ENCODE data around the gene KMT2E.
A peak's percentile ranks its signal among the peaks of the same experiment; 100 is the strongest.
"Not testable (repeated sequence)": the region's sequence is repeated elsewhere in the genome, so short reads cannot be mapped to it uniquely, and the experiment has no call there.

Gene KMT2E

DNA sequence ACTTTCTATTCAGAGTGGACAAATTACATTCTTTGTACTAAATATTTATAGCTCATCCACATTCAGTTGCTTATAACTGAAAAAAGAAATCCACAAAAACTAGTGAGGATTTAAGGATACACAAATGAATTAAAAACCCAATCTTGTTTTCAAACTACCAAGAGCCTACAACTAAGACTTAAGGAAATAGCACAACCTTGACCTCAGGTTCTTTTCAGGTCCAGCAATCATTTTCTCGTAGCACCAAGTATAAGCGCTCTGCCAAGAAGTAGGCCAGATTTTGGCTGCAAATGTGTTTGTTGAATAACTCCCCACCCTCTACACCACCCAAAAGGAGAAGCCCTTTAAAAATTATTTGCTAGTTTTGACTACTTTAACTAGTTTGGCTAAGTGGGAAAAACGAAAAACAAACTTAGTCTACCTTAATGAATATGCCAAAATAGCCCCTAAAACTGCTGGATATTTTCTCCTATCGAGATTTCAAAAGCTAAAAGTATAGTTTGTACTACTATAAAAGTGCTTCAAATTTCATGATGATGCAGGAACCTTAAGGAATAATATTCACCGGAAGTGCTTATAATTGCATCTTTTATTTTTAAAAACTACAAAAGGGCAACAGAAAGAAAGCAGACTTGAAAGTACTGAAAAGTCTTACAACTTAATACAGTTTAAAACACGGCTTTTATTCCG is 2.7 kb upstream of the KMT2E start:
- no peak for DNase-seq

GRCh38 chr7:105011831-105012502 is 2.0 kb upstream of the KMT2E start:
- DNase-seq = no peak

DNA sequence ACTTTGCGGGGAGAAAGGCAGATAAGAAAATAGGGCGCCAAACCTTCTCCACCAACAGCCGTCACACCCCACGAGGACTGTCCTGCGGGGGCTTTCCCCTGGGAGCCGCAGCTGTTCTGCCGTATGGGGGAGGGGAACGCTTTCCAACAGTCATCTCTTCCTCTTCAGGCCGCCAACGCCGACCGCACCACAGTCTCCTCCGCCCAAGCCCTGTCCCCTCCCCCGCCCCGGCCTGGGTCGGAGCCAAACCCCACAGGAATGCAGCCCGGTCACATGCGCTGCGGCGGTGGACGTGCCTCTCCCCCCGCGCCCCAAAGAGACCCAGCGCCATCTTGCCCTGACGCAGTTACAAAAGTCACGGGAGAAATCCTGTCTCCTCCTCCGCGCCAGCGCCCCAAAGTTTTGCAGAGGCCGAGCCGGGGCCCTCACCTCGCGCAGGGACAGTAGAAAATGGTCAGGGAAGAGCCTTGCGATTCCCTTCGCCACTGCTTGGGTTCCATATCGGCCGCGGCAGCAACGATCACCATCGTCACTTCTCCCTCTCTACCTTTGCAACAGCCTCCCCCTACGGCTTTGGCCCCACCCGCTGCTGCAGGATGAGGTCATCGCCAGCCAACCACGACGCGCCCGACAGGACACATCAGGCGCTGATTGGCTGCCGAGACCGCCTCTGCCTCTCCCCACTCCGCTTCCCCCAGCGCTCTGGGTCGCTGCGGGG is 1.3 kb upstream of the KMT2E start:
- DNase-seq = peak; percentile 92

DNA sequence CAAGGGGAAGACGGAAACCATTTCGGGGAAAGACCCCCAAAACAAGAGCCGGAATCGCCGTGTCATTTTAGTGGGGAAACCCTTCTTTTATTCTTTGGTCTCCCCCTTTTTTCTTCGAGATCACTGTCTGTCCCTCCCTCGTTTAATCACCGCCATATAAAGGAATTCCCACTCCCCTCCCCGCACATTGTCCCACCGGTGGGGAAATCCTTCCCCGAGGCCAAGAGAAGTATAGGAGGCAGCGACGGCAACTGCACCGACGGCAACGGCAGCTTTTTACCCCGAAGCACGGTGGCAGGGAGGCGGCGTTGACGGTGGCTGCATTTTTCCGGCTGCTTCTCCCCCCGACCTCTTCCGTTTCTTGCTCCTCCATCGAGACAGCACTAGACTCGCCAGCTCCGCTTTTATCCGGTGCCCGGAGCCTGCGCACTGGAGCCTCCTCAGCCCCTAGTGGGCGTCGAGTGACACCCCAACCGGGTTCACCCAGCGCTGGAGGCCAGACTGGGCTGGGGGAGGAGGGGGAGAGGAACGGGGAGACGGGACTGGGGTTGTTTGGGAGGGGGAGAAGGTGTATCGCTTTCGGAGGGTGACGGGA is 687 bp upstream of the KMT2E start:
- DNase-seq = peak; percentile 41

GRCh38 chr7:105014693-105015389 is 836 bp downstream of the KMT2E start:
- DNase-seq = no peak

- no peak for DNase-seq
Observed at GRCh38 chr7:105015390-105015965, 1.5 kb downstream of the KMT2E start.

DNA sequence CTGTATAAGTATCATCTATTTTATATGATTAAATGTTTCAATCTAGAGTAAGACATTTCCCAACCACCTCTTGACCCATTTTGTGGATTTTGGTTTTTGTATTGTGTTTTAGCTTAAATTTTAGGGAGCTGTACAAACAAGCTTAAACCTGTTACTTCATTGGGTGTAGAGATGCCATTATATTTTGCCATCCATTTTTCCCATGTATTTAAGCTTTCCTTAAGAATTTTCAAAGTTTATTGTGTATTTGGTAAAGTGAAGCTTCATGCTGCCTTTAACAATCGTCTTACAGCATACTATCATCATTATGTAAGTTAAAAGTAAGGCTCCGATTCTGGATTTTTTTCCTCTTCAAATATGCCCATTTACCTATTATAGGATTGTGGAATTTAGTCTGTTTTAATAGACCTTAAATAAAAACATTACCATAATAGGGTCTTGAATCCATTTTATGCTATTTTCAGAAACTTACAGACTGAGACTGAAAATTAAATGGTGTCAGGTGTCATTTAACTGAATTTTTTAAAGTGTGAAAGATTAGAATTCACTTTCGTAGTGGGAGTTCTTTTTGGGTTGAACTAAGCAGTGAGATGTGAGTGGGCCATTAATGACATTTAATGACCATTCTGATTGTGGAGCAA is 2.2 kb downstream of the KMT2E start:
- DNase-seq = no peak

- no peak for DNase-seq
Observed at GRCh38 chr7:105016709-105017656, 3.0 kb downstream of the KMT2E start.

- no peak for DNase-seq
Observed at GRCh38 chr7:105017657-105018365, 3.8 kb downstream of the KMT2E start.

DNA sequence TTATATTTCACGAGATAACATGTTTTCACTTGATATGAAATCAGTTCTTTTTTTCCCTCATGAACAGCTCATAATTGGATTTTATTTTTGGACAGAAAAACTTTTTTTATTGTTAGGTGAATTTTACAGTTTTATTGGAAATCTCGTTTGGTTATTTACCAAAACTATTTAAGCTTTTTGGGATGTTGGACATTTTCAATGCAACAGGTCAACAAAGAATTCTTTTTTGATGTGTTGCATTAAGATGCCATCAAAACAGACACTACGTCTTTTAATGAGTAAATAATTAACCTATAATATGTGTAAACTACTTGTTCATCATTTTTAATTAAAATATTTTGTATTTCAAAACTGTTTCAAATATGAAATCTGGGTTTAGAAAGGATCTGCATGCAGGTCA is 5.3 kb downstream of the KMT2E start:
- no peak for DNase-seq

GRCh38 chr7:105020926-105021325 is 6.9 kb downstream of the KMT2E start:
- no peak for DNase-seq

- no peak for DNase-seq
Observed at GRCh38 chr7:105021352-105021751, 7.3 kb downstream of the KMT2E start.

GRCh38 chr7:105021967-105022366 is 8.0 kb downstream of the KMT2E start:
- no peak for DNase-seq

GRCh38 chr7:105022458-105022857 is 8.5 kb downstream of the KMT2E start:
- no peak for DNase-seq

- no peak for DNase-seq
Observed at GRCh38 chr7:105024734-105025133, 10.7 kb downstream of the KMT2E start.

DNA sequence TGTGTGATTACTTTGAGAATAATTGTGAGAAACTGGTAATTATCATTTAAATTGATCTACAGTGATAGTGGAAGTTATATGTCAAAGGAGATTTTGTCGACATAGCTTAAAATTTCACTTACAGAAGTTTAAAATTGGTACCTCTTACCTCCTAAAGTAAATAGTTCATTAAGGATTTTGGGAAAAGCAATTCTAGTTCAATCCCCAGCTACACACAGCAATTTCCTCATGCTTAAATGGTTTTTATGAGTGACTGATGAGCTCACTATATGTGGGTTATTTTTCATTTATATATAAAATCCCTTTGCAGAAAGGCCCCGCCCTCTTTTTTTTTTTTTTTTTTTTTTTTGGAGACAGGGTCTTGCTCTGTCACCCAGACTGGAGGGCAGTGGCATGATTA is 12.7 kb downstream of the KMT2E start:
- no peak for DNase-seq

DNA sequence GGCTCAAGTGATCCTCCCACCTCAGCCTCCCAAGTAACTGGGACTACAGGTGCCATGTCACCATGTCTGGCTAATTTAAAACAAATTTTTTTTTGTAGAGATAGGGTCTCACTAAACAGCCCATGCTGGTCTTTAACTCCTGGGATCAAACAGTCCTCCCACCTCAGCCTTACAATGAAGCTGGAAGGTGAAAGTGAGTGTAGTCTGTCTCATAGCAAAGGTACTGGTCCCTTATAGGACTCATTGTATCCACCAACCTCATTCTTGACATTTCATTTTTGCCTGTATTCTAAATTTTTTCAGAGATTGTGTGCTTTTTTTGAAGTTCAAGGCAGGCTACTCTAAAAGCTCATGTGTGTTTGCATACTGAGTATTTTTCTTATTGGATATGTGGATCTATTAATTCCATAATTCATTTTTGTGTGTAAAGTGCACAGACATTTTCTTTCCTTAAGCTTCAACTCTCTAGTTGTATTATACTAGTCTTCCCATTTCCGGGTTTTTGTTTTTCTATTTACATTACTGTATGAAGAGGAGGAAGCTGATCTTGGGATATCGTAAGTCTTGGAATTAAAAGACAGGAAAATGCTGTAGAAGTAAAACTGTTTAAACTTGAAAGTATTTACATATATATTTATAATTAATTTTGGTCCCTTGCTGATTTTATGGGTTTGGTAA is 13.3 kb downstream of the KMT2E start:
- DNase-seq = no peak

GRCh38 chr7:105028004-105028403 is 14.0 kb downstream of the KMT2E start:
- DNase-seq = no peak

- DNase-seq = not testable (repeated sequence)
Observed at GRCh38 chr7:105028941-105029340, 14.9 kb downstream of the KMT2E start.

DNA sequence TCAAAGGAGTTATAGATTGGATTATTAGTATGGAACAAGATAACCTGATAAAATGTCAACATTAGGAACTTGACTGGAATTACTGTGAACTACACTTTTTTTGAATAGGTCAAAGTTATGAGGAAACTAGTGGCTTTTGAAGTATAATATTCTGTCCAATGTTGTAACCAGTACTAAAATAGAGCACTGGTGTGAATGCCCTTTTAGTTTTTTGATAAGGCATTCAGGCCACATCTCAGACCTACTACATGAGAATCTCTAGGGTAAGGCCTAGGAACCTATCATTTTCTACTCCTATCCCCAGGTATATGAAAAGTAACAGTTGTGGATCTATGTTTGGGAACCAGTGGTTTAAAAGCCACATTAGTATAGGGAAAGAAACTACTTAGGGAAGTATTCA is 16.4 kb downstream of the KMT2E start:
- no peak for DNase-seq

All from T1000 (cell line).